ENCODE results near the gene EPB41L1.

Gene EPB41L1

DNA sequence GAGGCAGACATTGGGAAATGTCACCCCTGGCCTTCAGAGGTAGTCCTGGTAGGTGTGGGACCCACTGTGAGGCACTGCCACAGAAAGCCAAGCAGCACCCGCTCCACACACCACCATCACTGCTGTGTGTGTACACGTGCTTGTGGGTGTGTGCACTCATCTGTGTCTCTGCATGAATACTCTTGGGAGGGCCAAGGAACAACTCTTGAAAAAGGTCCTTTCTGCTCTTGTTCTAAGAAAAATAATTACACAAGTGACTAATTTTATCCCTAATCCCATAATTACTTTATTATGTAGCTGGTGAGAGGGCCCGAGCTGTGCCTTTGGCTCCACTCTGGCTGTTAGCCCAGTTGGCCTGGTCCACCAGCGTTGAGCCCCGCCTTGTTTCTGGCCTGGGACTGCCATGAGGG, 21.7 kb upstream of the EPB41L1 start:
- TF ChIP-seq EGR1 (IDR thresholded peaks at IDR 0.05), result no peak
- TF ChIP-seq NFIC (IDR thresholded peaks at IDR 0.05), result 0 out of 2 replicates have a peak, but pooled peaks have one; percentile 36

- TF ChIP-seq, protein P1, sequence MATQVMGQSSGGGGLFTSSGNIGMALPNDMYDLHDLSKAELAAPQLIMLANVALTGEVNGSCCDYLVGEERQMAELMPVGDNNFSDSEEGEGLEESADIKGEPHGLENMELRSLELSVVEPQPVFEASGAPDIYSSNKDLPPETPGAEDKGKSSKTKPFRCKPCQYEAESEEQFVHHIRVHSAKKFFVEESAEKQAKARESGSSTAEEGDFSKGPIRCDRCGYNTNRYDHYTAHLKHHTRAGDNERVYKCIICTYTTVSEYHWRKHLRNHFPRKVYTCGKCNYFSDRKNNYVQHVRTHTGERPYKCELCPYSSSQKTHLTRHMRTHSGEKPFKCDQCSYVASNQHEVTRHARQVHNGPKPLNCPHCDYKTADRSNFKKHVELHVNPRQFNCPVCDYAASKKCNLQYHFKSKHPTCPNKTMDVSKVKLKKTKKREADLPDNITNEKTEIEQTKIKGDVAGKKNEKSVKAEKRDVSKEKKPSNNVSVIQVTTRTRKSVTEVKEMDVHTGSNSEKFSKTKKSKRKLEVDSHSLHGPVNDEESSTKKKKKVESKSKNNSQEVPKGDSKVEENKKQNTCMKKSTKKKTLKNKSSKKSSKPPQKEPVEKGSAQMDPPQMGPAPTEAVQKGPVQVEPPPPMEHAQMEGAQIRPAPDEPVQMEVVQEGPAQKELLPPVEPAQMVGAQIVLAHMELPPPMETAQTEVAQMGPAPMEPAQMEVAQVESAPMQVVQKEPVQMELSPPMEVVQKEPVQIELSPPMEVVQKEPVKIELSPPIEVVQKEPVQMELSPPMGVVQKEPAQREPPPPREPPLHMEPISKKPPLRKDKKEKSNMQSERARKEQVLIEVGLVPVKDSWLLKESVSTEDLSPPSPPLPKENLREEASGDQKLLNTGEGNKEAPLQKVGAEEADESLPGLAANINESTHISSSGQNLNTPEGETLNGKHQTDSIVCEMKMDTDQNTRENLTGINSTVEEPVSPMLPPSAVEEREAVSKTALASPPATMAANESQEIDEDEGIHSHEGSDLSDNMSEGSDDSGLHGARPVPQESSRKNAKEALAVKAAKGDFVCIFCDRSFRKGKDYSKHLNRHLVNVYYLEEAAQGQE (IDR thresholded peaks at IDR 0.05; ENCODE audit: low read depth), result no peak
- TF ChIP-seq EP300 (IDR thresholded peaks at IDR 0.05; ENCODE audit: borderline replicate concordance) (no peak), ZBTB7A (IDR thresholded peaks at IDR 0.05; ENCODE audit: low read depth) (no peak), EGR1 (IDR thresholded peaks at IDR 0.05) (no peak), FOXM1 (IDR thresholded peaks at IDR 0.05; ENCODE audit: borderline replicate concordance, low read depth) (no peak), YY1 (IDR thresholded peaks at IDR 0.05; ENCODE audit: low read depth) (no peak), TEAD4 (IDR thresholded peaks at IDR 0.05) (no peak), RAD21 (IDR thresholded peaks at IDR 0.05; ENCODE audit: low read depth) (no peak), CREB1 (IDR thresholded peaks at IDR 0.05; ENCODE audit: low read depth) (no peak), TAF1 (IDR thresholded peaks at IDR 0.05; ENCODE audit: low read depth) (no peak), CEBPB (IDR thresholded peaks at IDR 0.05) (no peak), TCF12 (IDR thresholded peaks at IDR 0.05; ENCODE audit: low read depth) (no peak), NFIC (IDR thresholded peaks at IDR 0.05) (no peak)
- TF ChIP-seq, protein P2, sequence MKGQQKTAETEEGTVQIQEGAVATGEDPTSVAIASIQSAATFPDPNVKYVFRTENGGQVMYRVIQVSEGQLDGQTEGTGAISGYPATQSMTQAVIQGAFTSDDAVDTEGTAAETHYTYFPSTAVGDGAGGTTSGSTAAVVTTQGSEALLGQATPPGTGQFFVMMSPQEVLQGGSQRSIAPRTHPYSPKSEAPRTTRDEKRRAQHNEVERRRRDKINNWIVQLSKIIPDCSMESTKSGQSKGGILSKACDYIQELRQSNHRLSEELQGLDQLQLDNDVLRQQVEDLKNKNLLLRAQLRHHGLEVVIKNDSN (IDR thresholded peaks at IDR 0.05), result no peak
- TF ChIP-seq, protein P3, sequence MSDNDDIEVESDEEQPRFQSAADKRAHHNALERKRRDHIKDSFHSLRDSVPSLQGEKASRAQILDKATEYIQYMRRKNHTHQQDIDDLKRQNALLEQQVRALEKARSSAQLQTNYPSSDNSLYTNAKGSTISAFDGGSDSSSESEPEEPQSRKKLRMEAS (IDR thresholded peaks at IDR 0.05), result no peak
Observed at GRCh38 chr20:36133821-36134220, 20.7 kb upstream of the EPB41L1 start.

DNA sequence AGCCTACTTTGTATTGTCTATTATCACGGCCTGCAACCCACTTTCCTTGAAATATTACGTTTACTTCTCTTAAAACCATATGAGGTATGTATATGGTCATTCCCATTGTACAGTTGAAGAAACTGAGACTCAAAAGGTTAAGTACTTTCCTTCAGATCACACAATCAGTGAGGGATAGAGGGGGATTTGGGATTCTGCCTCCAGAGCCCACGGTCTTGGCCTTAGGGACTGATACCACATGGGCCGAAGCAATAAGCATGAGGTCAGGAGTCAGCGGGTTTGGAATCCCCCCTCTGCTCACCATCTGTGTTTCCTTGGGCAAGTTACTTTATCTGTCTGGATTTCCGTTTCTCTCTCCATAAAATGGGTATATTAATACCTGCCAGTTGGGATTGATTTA, 19.4 kb upstream of the EPB41L1 start:
- TF ChIP-seq RAD21 (IDR thresholded peaks at IDR 0.05; ENCODE audit: low read depth), result no peak
- TF ChIP-seq NFIC (IDR thresholded peaks at IDR 0.05), result no peak
- no peak for TF ChIP-seq TAF1 (IDR thresholded peaks at IDR 0.05; ENCODE audit: low read depth)
- TF ChIP-seq, protein P3 (IDR thresholded peaks at IDR 0.05), result no peak
- no peak for TF ChIP-seq EGR1 (IDR thresholded peaks at IDR 0.05)
- no peak for TF ChIP-seq CEBPB (IDR thresholded peaks at IDR 0.05)
- TF ChIP-seq, protein P1 (IDR thresholded peaks at IDR 0.05; ENCODE audit: low read depth), result no peak
- no peak for TF ChIP-seq EP300 (IDR thresholded peaks at IDR 0.05; ENCODE audit: borderline replicate concordance)
- TF ChIP-seq, protein P2 (IDR thresholded peaks at IDR 0.05), result no peak

DNA sequence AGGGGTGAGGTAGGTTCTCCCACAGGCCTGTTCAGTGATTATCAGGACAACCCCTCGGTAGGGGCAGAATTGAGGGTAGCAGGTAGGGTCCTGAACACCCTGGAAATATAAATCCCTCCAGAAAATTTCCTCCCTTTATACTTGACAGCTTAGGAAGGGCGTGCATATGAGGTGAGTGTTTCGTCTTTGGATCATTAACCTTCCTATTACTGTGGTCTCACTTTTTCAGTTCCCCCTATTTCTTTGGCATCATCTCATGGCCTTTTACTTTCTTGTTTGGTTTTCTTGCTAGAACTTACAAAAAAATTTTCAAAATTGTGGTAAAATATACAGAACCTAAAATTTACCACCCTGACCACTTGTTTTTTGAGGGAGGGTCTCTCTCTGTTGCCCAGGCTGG, 18.7 kb upstream of the EPB41L1 start:
- TF ChIP-seq NFIC (IDR thresholded peaks at IDR 0.05) (no peak), YY1 (IDR thresholded peaks at IDR 0.05; ENCODE audit: low read depth) (no peak), CEBPB (IDR thresholded peaks at IDR 0.05) (no peak), CREB1 (IDR thresholded peaks at IDR 0.05; ENCODE audit: low read depth) (no peak), TEAD4 (IDR thresholded peaks at IDR 0.05) (no peak), EP300 (IDR thresholded peaks at IDR 0.05; ENCODE audit: borderline replicate concordance) (no peak), TAF1 (IDR thresholded peaks at IDR 0.05; ENCODE audit: low read depth) (no peak), FOXM1 (IDR thresholded peaks at IDR 0.05; ENCODE audit: borderline replicate concordance, low read depth) (no peak), RAD21 (IDR thresholded peaks at IDR 0.05; ENCODE audit: low read depth) (no peak), ZBTB7A (IDR thresholded peaks at IDR 0.05; ENCODE audit: low read depth) (no peak), TCF12 (IDR thresholded peaks at IDR 0.05; ENCODE audit: low read depth) (no peak), EGR1 (IDR thresholded peaks at IDR 0.05) (no peak)
- TF ChIP-seq, protein P1 (IDR thresholded peaks at IDR 0.05; ENCODE audit: low read depth), result no peak
- TF ChIP-seq, protein P2 (IDR thresholded peaks at IDR 0.05), result no peak
- TF ChIP-seq, protein P3 (IDR thresholded peaks at IDR 0.05), result no peak

Data from Ishikawa (cell line).